ENCODE measurements around the gene PDLIM7. TPM values are rescaled to one million over a fixed set of nuclear protein-coding genes. Genes with fewer than 3 reads are reported as not detected.

Gene PDLIM7
- total and polyA plus RNA-seq, 2 of the 8 experiments (the other 6 are each of a cell fraction or from before 2014, with no cell fraction given) = 67.3 to 94.2 TPM

- TF ChIP-seq, protein P1, sequence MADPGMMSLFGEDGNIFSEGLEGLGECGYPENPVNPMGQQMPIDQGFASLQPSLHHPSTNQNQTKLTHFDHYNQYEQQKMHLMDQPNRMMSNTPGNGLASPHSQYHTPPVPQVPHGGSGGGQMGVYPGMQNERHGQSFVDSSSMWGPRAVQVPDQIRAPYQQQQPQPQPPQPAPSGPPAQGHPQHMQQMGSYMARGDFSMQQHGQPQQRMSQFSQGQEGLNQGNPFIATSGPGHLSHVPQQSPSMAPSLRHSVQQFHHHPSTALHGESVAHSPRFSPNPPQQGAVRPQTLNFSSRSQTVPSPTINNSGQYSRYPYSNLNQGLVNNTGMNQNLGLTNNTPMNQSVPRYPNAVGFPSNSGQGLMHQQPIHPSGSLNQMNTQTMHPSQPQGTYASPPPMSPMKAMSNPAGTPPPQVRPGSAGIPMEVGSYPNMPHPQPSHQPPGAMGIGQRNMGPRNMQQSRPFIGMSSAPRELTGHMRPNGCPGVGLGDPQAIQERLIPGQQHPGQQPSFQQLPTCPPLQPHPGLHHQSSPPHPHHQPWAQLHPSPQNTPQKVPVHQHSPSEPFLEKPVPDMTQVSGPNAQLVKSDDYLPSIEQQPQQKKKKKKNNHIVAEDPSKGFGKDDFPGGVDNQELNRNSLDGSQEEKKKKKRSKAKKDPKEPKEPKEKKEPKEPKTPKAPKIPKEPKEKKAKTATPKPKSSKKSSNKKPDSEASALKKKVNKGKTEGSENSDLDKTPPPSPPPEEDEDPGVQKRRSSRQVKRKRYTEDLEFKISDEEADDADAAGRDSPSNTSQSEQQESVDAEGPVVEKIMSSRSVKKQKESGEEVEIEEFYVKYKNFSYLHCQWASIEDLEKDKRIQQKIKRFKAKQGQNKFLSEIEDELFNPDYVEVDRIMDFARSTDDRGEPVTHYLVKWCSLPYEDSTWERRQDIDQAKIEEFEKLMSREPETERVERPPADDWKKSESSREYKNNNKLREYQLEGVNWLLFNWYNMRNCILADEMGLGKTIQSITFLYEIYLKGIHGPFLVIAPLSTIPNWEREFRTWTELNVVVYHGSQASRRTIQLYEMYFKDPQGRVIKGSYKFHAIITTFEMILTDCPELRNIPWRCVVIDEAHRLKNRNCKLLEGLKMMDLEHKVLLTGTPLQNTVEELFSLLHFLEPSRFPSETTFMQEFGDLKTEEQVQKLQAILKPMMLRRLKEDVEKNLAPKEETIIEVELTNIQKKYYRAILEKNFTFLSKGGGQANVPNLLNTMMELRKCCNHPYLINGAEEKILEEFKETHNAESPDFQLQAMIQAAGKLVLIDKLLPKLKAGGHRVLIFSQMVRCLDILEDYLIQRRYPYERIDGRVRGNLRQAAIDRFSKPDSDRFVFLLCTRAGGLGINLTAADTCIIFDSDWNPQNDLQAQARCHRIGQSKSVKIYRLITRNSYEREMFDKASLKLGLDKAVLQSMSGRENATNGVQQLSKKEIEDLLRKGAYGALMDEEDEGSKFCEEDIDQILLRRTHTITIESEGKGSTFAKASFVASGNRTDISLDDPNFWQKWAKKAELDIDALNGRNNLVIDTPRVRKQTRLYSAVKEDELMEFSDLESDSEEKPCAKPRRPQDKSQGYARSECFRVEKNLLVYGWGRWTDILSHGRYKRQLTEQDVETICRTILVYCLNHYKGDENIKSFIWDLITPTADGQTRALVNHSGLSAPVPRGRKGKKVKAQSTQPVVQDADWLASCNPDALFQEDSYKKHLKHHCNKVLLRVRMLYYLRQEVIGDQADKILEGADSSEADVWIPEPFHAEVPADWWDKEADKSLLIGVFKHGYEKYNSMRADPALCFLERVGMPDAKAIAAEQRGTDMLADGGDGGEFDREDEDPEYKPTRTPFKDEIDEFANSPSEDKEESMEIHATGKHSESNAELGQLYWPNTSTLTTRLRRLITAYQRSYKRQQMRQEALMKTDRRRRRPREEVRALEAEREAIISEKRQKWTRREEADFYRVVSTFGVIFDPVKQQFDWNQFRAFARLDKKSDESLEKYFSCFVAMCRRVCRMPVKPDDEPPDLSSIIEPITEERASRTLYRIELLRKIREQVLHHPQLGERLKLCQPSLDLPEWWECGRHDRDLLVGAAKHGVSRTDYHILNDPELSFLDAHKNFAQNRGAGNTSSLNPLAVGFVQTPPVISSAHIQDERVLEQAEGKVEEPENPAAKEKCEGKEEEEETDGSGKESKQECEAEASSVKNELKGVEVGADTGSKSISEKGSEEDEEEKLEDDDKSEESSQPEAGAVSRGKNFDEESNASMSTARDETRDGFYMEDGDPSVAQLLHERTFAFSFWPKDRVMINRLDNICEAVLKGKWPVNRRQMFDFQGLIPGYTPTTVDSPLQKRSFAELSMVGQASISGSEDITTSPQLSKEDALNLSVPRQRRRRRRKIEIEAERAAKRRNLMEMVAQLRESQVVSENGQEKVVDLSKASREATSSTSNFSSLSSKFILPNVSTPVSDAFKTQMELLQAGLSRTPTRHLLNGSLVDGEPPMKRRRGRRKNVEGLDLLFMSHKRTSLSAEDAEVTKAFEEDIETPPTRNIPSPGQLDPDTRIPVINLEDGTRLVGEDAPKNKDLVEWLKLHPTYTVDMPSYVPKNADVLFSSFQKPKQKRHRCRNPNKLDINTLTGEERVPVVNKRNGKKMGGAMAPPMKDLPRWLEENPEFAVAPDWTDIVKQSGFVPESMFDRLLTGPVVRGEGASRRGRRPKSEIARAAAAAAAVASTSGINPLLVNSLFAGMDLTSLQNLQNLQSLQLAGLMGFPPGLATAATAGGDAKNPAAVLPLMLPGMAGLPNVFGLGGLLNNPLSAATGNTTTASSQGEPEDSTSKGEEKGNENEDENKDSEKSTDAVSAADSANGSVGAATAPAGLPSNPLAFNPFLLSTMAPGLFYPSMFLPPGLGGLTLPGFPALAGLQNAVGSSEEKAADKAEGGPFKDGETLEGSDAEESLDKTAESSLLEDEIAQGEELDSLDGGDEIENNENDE (IDR thresholded peaks at IDR 0.05; ENCODE audit: insufficient replicate concordance, low read length) = no peak
- TF ChIP-seq SIRT6 (IDR thresholded peaks at IDR 0.05; ENCODE audit: low read length) = no peak
Measured at GRCh38 chr5:177542816-177543465, 45.5 kb upstream of the PDLIM7 start (continued).

Data from H1 (cell line).